GM18870 (cell line): ENCODE measurements around the gene CELF1.
"Not testable (repeated sequence)": the region's sequence is repeated elsewhere in the genome, so short reads cannot be mapped to it uniquely, and the experiment has no call there.

Experiments used
- ATAC-seq: cut with Tn5 transposase; IDR thresholded peaks from one replicate; pipeline ENCODE4 v1.9.1; 2021; ENCODE audit warnings: moderate library complexity; ENCODE audit not compliant: unreplicated experiment

CELF1 gene

GRCh38 chr11:47488674-47489394, 64.1 kb downstream of the CELF1 start:
- no peak for ATAC-seq

DNA sequence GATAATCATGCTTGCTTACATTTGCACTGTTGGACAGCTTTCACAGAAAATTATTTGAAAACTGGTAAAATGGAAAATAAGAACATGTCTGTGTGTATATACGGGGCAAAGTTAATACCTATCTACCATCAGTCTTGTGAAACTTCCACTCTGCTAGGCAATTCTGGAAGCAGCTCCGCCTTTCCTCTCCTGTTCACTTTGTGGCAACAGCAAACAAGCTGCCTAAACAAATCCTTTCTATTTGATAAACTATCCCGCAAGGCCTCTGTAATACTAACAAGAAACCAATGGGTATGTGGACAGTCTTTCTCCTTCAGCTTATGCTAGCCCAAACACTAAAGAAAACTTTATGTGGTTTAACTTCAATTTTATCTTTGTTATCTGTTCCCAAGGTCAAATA, 64.8 kb downstream of the CELF1 start:
- no peak for ATAC-seq

GRCh38 chr11:47487421-47487820, 65.5 kb downstream of the CELF1 start:
- ATAC-seq, result no peak

- ATAC-seq, result no peak
Measured at GRCh38 chr11:47485107-47485506, 67.8 kb downstream of the CELF1 start.

DNA sequence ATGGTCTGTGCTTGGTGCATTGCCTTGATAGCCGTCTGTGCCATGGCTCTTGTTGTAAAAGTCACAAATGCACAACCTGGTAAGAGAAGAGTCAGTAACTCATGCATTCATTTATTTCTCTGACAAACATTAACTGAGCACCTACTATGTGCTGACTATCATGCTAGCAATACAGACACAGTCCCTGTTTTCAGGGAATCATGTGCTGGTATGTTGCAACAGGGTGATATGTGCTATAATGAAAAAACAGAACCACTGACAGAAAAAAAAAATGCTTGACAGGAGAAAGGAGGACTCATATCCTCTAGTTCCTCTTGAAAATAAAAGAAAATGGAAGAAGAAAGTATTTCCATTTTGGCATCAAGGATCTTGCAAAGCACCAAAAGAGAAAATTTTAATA, 69.5 kb downstream of the CELF1 start:
- no peak for ATAC-seq

GRCh38 chr11:47480762-47481161, 72.2 kb downstream of the CELF1 start:
- ATAC-seq, result no peak

DNA sequence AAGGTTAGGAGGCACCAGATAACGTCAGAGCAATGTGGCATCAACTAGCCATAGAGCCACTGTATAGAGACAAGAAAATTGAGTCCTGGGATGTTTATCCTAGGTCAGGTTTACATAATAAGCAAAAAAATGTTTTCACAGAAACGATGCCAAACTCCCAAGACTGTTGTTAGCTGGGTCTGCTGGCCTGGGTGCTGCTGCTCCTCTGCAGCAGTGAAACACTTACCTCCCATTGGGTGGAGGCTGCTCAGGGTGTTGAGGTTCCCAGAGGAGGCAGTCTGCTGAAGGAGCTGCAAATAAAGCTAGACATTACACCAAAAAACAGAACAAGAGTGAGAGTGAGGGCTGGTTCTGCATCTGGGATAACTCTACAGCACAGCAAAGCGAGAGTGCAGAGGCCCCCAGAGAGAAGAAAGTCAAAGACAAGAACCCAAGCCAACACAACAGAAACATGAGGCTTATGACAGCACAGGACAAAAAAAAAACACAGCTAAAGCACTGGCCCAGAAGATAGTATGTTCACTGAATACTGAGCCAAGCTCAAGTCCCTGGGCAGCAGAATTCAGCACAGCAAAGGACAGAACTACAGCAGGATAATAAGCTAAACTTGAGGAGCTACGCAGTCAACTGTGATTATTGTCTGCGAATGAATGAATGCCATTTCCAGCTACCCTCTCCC, 74.1 kb downstream of the CELF1 start:
- no peak for ATAC-seq

GRCh38 chr11:47477753-47478152, 75.2 kb downstream of the CELF1 start:
- no peak for ATAC-seq

DNA sequence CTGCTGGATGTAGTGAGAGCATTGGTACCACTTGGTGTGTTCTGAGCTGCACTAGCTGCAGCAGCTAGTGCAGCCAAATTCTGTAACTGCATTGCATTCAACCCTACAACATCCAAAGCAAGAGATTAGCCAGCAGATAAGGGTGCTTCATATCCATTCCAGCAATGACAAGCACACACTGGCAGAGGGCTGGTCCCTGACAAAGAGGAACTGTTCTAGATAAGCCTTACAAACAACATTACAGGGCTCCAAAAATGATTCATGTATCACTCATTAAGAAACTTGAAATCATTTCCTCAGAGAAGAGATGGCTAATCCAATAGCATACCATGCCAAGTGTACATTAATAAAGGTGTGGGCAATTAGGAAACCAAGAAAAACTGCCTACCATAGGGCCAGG, 75.6 kb downstream of the CELF1 start:
- ATAC-seq, result no peak

GRCh38 chr11:47470671-47471070, 82.3 kb downstream of the CELF1 start:
- no peak for ATAC-seq

DNA sequence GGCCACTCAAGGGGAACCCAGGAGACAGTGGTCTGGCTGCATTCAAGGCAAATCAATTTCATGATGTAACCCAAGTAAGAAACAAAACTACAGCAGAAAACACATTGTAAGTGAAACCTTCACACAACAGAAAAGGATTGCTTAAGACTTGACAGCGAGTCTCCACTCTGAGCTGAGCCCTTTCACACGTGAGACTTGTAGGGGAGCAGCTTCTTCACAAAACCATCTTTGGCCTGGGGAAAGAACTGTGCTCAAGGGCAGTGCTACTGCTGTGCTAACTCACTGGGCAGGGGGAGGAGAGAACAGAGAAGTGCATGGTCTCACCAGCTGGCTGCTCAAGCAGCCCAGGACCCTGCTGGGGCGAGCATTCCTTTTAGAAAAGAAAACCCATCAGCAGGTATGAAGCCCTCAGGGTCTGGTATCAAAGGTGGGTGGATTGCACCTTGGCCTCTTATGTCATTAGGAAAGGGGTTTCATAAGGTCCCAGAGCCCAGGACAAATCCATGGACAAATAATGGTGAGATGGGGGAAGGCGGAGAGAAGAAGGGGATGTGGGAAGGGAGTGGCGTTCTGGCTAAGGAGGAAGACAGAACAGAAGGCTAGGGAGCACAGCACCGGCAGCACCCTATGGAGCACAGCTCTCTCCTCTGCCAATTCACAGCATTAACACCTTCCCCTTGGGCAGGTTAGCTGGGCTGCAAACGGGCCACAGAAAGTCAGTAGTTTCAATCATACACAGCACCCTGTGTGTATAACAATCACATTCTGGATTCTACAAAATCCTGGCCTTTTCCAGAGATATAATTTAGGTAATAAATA, 83.4 kb downstream of the CELF1 start:
- ATAC-seq, result no peak

DNA sequence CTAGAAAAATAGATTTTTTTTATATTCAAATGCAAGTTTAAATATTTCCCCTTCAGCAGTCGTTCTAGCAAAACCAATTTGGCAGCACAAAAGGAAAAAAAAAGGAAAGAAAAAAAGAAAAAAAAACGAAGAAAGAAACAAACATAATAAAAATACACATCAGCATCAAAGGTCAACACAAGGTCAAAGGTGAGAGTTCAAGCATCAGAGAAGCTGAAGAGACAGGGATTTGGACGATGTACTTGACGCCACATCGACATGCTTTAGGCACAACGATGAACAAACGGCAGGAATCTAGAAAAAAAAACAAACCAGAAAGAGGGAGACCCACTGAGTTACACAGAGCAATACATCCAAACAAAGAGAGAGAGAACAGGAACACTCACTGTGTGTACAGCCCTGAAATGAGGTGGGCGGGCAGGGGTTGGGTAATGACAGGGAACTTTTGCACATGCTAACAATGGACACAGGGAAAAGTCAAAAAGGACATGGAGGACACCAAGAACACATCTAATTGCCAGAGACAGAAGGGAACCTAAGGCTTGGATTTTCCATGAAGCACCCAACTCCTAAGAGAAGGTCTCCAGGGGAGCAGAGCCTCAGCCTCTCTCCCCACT, 84.2 kb downstream of the CELF1 start:
- ATAC-seq, result no peak

- ATAC-seq, result no peak
Measured at GRCh38 chr11:47467357-47467756, 85.6 kb downstream of the CELF1 start.

DNA sequence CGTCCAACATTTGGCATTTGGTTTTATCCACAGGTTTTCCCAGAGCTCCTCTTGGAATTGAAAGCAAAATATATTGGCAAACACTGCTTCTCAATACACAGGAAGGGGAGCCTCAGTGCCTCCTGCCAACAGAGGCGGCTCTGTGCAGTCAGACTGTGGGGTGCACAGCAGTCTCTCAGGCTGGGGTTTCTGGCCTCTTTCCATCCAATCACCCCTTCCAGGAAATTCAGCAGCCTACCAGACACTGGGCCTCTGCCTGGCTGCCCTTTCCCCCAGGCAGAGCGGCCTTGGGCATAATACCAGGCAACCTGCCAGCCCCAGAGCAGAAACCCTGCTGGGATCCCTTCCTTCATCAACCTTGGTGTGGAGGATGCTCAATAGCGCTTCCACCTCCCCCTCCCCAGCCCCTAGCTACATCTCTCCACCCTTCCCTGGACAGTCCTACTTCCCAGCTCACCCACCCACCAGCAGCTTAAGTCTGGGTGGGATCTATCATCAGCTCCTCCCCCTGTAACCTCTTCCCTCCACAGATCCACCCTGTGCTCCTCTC, 86.2 kb downstream of the CELF1 start:
- ATAC-seq, result no peak

DNA sequence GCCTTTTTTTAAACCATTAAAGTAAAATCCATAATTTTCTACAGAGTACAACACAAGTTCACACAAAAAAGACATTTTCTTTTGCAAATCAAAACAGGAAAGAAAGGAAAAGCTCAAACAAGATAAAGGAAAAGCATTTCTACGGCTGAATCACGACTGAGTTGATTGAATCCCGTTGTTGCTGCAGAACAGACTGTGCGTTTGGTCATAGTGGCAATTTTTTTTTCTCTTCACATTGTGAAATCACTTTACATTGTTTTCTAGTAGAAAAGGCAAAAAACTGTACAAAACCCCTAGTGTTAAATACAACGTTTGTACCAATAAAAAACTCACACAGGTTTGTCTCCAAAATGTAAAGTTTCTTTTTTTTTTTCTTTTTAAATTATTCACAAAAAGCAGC, 86.7 kb downstream of the CELF1 start:
- ATAC-seq, result no peak

DNA sequence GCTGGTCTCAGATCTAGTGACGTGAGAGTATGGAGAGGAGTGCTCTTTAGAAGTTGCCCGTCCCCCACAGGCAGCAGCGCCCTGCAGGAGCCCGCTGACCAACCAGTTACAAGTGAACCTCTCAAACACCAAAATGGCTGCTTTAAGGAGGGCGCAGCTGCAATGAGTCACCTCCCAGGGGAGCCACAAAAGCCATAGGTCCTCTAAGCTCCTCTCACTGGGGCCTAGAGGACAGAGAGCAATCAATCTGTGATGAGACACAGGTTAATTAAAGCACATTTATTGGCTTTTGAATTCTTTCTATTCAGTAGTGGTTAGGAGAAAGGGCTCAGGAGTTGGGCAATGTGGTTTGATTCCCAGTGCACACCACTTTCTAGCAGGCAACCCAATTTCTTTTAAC, 88.4 kb downstream of the CELF1 start:
- ATAC-seq, result no peak

- ATAC-seq, result no peak
Measured at GRCh38 chr11:47461876-47462275, 91.1 kb downstream of the CELF1 start.

GRCh38 chr11:47460571-47461235, 92.2 kb downstream of the CELF1 start:
- ATAC-seq, result no peak

GRCh38 chr11:47454258-47454671, 98.7 kb downstream of the CELF1 start:
- ATAC-seq, result not testable (repeated sequence)

DNA sequence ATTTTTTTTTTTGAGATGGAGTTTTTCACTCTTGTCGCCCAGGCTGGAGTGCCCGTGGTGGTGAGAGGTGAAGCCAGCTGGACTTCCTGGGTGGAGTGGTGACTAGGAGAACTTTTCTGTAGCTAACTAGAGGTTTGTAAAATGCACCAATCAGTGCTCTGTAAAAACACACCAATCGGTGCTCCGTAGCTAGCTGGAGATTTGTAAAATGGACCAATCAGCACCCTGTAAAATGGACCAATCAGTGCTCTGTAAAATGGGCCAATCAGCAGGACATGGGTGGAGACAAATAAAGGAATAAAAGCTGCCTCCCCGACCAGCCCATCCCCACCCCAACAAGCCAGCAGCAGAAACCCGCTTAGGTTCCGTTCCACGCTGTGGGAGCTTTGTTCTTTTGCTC, 99.6 kb downstream of the CELF1 start:
- no peak for ATAC-seq

- no peak for ATAC-seq
Measured at GRCh38 chr11:47451990-47452389, 100.9 kb downstream of the CELF1 start.
